ENCODE results near the gene ERC1. TPM values are rescaled to one million over a fixed set of nuclear protein-coding genes. Genes with fewer than 3 reads are reported as not detected.
"Not testable (repeated sequence)": the region's sequence is repeated elsewhere in the genome, so short reads cannot be mapped to it uniquely, and the experiment has no call there.

ERC1 gene
- polyA plus RNA-seq, 4 donors = 36.8 to 40.8 (median 37.5) TPM

GRCh38 chr12:981176-981828 lies 9.7 kb upstream of the ERC1 start:
- no peak for DNase-seq (ENCODE audit: low read depth in 4 of 4, low spot score in 3 of 4)

GRCh38 chr12:981961-982360 lies 9.1 kb upstream of the ERC1 start:
- DNase-seq (ENCODE audit: low read depth in 4 of 4, low spot score in 3 of 4) = no peak

GRCh38 chr12:988646-989045 lies 2.4 kb upstream of the ERC1 start:
- DNase-seq (ENCODE audit: low read depth in 4 of 4, low spot score in 3 of 4) = no peak

GRCh38 chr12:989051-989450 lies 2.0 kb upstream of the ERC1 start:
- DNase-seq (ENCODE audit: low read depth in 4 of 4, low spot score in 3 of 4) = no peak

GRCh38 chr12:989751-990660 lies 1.0 kb upstream of the ERC1 start:
- DNase-seq (ENCODE audit: low read depth in 4 of 4, low spot score in 3 of 4) = peak in 2 of 4 donors; percentile 37 to 39

- DNase-seq (ENCODE audit: low read depth in 4 of 4, low spot score in 3 of 4) = peak in 3 of 4 donors; percentile 27 to 44 (median 28)
Observed at GRCh38 chr12:991350-992333, 619 bp downstream of the ERC1 start.

- no peak for DNase-seq (ENCODE audit: low read depth in 4 of 4, low spot score in 3 of 4)
Observed at GRCh38 chr12:992647-993046, 1.6 kb downstream of the ERC1 start.

GRCh38 chr12:996881-997280 lies 5.9 kb downstream of the ERC1 start:
- DNase-seq (ENCODE audit: low read depth in 4 of 4, low spot score in 3 of 4) = no peak

- DNase-seq (ENCODE audit: low read depth in 4 of 4, low spot score in 3 of 4) = no peak
Observed at GRCh38 chr12:997505-997904, 6.5 kb downstream of the ERC1 start.

GRCh38 chr12:998020-998874 lies 7.2 kb downstream of the ERC1 start:
- no peak for DNase-seq (ENCODE audit: low read depth in 4 of 4, low spot score in 3 of 4)

- DNase-seq (ENCODE audit: low read depth in 4 of 4, low spot score in 3 of 4) = not testable (repeated sequence)
Observed at GRCh38 chr12:999736-1000135, 8.7 kb downstream of the ERC1 start.

- DNase-seq (ENCODE audit: low read depth in 4 of 4, low spot score in 3 of 4) = no peak
Observed at GRCh38 chr12:1001507-1001906, 10.5 kb downstream of the ERC1 start.

- no peak for DNase-seq (ENCODE audit: low read depth in 4 of 4, low spot score in 3 of 4)
Observed at GRCh38 chr12:1003600-1004271, 12.7 kb downstream of the ERC1 start.

GRCh38 chr12:1006255-1006654 lies 15.2 kb downstream of the ERC1 start:
- DNase-seq (ENCODE audit: low read depth in 4 of 4, low spot score in 3 of 4) = no peak

GRCh38 chr12:1007276-1007675 lies 16.3 kb downstream of the ERC1 start:
- no peak for DNase-seq (ENCODE audit: low read depth in 4 of 4, low spot score in 3 of 4)

GRCh38 chr12:1007994-1008393 lies 17.0 kb downstream of the ERC1 start:
- DNase-seq (ENCODE audit: low read depth in 4 of 4, low spot score in 3 of 4) = no peak

GRCh38 chr12:1011091-1011490 lies 20.1 kb downstream of the ERC1 start:
- no peak for DNase-seq (ENCODE audit: low read depth in 4 of 4, low spot score in 3 of 4)

- DNase-seq (ENCODE audit: low read depth in 4 of 4, low spot score in 3 of 4) = no peak
Observed at GRCh38 chr12:1013618-1014489, 22.8 kb downstream of the ERC1 start.

Data from right renal pelvis (tissue), 4 donors.